GM18861 (cell line): ENCODE data around the gene SHCBP1L.
"Not testable (repeated sequence)": the region's sequence is repeated elsewhere in the genome, so short reads cannot be mapped to it uniquely, and the experiment has no call there.

Experiments
- ATAC-seq: cut with Tn5 transposase; IDR thresholded peaks from one replicate; pipeline ENCODE4 v1.9.1; 2021; ENCODE audit not compliant: unreplicated experiment

SHCBP1L gene

GRCh38 chr1:182965861-182966260 is 12.9 kb upstream of the SHCBP1L start:
- no peak for ATAC-seq

GRCh38 chr1:182965096-182965495 is 12.1 kb upstream of the SHCBP1L start:
- ATAC-seq, result no peak

- peak; percentile 83 for ATAC-seq
Measured at GRCh38 chr1:182962554-182963115, 9.7 kb upstream of the SHCBP1L start.

GRCh38 chr1:182960046-182960445 is 7.1 kb upstream of the SHCBP1L start:
- no peak for ATAC-seq

GRCh38 chr1:182957902-182958395 is 5.0 kb upstream of the SHCBP1L start:
- ATAC-seq, result no peak

GRCh38 chr1:182956708-182957365 is 3.9 kb upstream of the SHCBP1L start:
- ATAC-seq, result no peak

GRCh38 chr1:182955596-182956588 is 2.9 kb upstream of the SHCBP1L start:
- ATAC-seq, result no peak

GRCh38 chr1:182953826-182954225 is 860 bp upstream of the SHCBP1L start:
- no peak for ATAC-seq

- ATAC-seq, result not testable (repeated sequence)
Measured at GRCh38 chr1:182943336-182943735, 9.6 kb downstream of the SHCBP1L start.

- not testable (repeated sequence) for ATAC-seq
Measured at GRCh38 chr1:182942145-182942544, 10.8 kb downstream of the SHCBP1L start.

GRCh38 chr1:182939413-182939812 is 13.6 kb downstream of the SHCBP1L start:
- no peak for ATAC-seq

- ATAC-seq, result no peak
Measured at GRCh38 chr1:182935716-182936115, 17.2 kb downstream of the SHCBP1L start.

GRCh38 chr1:182930985-182931384 is 22.0 kb downstream of the SHCBP1L start:
- no peak for ATAC-seq

GRCh38 chr1:182927693-182928433 is 25.1 kb downstream of the SHCBP1L start:
- ATAC-seq, result peak; percentile 95

- ATAC-seq, result no peak
Measured at GRCh38 chr1:182925661-182926060, 27.3 kb downstream of the SHCBP1L start.

- no peak for ATAC-seq
Measured at GRCh38 chr1:182917378-182917777, 35.6 kb downstream of the SHCBP1L start.

- ATAC-seq, result no peak
Measured at GRCh38 chr1:182913401-182913800, 39.6 kb downstream of the SHCBP1L start.

- ATAC-seq, result no peak
Measured at GRCh38 chr1:182910143-182910542, 42.8 kb downstream of the SHCBP1L start.

- no peak for ATAC-seq
Measured at GRCh38 chr1:182909578-182909977, 43.4 kb downstream of the SHCBP1L start.

GRCh38 chr1:182905321-182905720 is 47.6 kb downstream of the SHCBP1L start:
- ATAC-seq, result no peak

GRCh38 chr1:182901946-182902345 is 51.0 kb downstream of the SHCBP1L start:
- ATAC-seq, result not testable (repeated sequence)
